GM18507 (cell line): ENCODE data around the gene SCGB1A1.
"Not testable (repeated sequence)": the region's sequence is repeated elsewhere in the genome, so short reads cannot be mapped to it uniquely, and the experiment has no call there.

Experiments used
- DNase-seq: peaks from one replicate; pipeline ENCODE4 v3.0.0; 2011; ENCODE audit warnings: low read depth; ENCODE audit not compliant: insufficient read length; ENCODE audit errors: extremely low spot score
- FAIRE-seq: peaks from 2 replicates; lab custom pipeline; 2011; peaks lifted over from hg19 to GRCh38; lab: Jason Lieb, UNC

SCGB1A1 gene, protein sequence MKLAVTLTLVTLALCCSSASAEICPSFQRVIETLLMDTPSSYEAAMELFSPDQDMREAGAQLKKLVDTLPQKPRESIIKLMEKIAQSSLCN

GRCh38 chr11:62418733-62419132 is at the start of gene SCGB1A1:
SCGB1A1 (plus strand) TSS chr11:62419033; CDS start chr11:62419096, 63 bp downstream.
- DNase-seq (no peak), FAIRE-seq (no peak)

- FAIRE-seq (no peak), DNase-seq (no peak)
These were observed 47.9 kb upstream of the SCGB1A1 start for GRCh38 chr11:62370743-62371440.

DNA sequence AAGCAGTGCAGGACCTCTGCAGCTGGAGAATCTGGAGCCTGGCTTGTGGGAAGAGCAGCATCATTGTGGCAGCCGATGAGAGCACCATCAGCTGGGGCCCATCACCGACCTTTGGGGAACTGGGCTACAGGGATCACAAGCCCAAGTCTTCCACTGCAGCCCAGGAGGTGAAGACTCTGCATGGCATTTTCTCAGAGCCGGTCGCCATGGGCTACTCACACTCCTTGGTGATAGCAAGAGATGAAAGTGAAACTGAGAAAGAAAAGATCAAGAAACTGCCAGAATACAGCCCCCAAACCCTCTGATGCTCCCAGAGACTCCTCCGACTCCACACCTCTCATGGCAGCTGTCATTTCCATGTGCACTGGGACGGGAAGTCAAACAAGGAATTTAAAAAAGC is 46.0 kb upstream of the SCGB1A1 start:
- DNase-seq = no peak
- FAIRE-seq = no peak

DNA sequence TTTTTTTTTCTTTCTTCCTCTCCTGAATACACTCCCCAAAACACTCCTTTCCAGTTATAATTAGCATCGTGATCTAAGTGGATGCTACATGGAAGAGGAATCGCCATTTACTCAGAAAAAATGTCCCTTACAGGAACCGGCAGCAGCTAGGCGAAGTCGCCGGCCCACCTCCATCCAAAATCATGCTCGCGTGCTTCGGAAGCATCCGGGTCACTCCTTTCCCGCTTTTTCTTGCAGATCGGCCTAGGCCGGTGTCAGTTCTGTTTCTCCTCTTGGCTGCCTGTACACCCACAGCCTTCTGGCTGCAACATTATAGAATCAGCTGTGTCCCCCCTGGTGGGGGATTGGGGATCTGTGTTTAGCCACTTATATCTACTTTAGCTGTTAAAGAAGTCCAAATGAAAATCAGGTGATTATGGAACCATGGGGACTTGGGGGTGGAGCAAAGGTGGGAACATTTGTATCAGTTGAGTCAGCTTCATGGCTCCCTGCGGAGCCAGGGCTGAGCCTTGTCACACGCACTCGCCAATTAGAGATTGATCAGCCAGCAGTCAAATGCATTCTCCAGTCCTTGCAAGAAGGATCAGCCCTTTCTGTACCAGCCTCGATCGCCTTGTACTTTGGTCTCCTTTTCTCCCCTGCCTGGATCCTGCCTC is 45.2 kb upstream of the SCGB1A1 start:
- FAIRE-seq (no peak), DNase-seq (no peak)

- no peak for FAIRE-seq
- DNase-seq = no peak
These were observed 44.0 kb upstream of the SCGB1A1 start for GRCh38 chr11:62374801-62375200.

GRCh38 chr11:62378459-62379063 is 40.3 kb upstream of the SCGB1A1 start:
- peak; percentile 61 for FAIRE-seq
- DNase-seq = not testable (repeated sequence)

DNA sequence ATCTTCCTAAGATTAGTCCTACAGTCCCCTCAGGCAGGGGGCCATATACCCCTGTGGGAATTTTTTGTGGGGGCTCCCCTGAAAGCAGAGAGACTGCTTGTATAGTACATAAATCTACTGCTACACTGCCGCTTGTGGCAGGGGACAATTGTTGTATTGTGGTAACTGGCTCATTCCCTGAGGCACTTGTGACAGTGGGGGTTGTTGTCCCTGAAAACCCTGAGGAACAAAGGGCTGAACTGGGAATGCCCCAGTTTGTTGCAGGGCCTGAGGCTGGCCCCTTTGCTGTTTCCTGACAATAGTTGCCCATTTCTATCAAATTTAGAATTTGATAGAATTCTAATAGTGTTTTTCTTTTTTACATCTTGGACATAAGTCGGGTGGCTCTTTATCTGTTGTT is 39.2 kb upstream of the SCGB1A1 start:
- not testable (repeated sequence) for DNase-seq, FAIRE-seq

DNA sequence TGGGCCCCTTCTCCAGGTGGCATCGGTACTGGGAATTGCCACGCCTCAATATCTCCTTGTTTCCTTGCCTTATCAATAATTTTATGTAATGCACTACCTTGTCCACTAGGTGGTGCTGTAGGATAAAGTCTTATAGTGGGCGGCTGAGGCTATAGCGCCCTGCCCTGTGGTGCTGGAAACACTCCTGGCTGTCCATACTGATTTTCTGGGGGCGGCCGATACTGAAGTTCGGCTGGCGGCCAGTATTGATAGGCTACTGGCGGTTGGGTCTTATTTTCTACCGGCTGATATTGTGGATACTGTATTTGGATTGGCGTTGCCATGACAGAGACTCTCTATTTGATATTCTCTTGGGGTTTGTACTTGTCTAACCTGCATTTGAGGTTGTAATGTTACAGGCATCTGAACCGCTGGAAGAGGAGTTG is 38.0 kb upstream of the SCGB1A1 start:
- FAIRE-seq = peak; percentile 64
- not testable (repeated sequence) for DNase-seq

GRCh38 chr11:62383822-62384221 is 35.0 kb upstream of the SCGB1A1 start:
- FAIRE-seq (no peak), DNase-seq (no peak)

DNA sequence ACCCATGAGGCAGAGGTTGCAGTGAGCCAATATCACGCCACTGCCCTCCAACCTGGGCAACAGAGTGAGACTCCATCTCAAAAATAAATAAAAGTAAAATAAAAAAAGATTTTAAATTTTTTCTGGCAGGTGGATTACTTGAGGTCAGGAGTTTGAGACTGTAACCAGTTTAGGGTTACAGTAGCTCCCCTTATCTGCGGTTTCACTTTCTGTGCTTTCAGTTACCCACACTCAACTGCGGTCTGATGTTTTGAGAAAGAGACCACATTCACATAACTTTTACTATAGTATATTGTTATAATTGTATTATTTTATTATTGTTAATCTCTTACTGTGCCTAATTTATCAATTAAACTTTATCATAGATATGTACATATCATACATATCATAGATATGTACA is 32.8 kb upstream of the SCGB1A1 start:
- FAIRE-seq, DNase-seq: not testable (repeated sequence)

DNA sequence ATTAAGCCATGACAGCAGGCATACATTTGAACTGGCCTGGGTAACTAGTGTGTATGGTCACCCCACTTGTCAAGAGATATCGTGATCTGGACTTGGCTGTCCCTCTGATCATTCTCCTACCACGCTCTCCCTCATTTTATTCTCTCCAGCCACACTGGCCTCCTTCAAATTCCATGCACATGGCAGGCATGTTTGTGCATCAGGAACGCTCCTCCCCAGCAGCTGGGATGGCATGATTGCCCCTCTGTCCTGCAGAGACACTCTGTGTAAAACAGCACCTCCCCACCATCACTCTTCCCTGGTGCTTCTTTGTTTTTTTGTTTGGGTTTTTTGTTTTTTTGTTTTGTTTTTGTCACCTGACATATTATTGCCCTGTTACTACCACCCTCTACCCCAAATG is 31.5 kb upstream of the SCGB1A1 start:
- FAIRE-seq (no peak), DNase-seq (no peak)

DNA sequence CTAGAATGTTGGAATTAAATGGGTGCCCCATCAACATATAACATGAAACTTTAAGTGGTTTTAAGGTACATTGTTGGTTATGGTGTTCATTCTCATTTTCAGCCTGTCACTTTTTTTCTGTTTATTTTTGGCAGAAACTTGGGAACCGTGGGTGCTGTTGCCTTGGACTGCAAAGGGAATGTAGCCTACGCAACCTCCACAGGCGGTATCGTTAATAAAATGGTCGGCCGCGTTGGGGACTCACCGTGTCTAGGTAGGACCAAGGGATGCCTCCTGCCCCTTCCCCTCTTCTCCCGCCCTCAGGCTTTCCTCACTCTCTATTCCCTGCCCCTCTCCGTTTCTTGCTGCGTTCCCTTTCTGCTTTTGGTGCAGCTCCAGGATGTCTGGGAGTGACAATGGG is 29.8 kb upstream of the SCGB1A1 start:
- no peak for DNase-seq
- FAIRE-seq = no peak

- FAIRE-seq = no peak
- no peak for DNase-seq
These were observed 28.6 kb upstream of the SCGB1A1 start for GRCh38 chr11:62390237-62390636.

GRCh38 chr11:62390722-62391121 is 28.1 kb upstream of the SCGB1A1 start:
- DNase-seq (no peak), FAIRE-seq (no peak)

GRCh38 chr11:62391642-62392425 is 27.0 kb upstream of the SCGB1A1 start:
- no peak for FAIRE-seq

GRCh38 chr11:62392506-62392905 is 26.3 kb upstream of the SCGB1A1 start:
- no peak for FAIRE-seq
- DNase-seq = no peak

More at GRCh38 chr11:62391642-62392425, 27.0 kb upstream of the SCGB1A1 start:
- no peak for DNase-seq

DNA sequence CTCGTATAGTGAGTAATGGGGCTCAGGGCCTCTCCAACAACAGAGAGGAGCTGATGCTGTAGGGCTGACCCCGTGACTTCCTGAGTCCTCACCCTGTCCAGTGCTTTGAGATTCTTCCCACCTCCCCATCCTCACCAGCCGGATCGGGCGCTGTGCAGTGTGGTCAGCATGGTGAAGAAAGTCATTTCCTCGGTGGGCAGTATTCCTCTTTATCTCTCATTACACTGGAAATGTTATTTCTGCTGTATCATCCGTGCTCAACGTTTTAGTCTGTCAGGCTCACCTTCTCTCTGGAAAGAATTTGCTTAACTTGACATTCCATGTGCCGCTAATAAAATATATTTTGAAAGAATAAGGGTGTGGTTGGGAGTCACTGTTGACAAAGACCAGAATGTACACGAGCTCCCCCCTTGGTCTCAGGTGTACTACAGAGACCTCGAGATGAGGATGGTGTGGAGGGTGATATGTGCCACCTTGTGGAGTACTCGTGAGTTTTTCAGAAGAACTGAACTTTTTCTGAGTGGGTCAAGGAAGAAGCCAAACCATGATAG is 25.7 kb upstream of the SCGB1A1 start:
- peak; percentile 63 for FAIRE-seq
- DNase-seq = no peak

- FAIRE-seq = no peak
- DNase-seq = no peak
These were observed 25.1 kb upstream of the SCGB1A1 start for GRCh38 chr11:62393735-62394134.

DNA sequence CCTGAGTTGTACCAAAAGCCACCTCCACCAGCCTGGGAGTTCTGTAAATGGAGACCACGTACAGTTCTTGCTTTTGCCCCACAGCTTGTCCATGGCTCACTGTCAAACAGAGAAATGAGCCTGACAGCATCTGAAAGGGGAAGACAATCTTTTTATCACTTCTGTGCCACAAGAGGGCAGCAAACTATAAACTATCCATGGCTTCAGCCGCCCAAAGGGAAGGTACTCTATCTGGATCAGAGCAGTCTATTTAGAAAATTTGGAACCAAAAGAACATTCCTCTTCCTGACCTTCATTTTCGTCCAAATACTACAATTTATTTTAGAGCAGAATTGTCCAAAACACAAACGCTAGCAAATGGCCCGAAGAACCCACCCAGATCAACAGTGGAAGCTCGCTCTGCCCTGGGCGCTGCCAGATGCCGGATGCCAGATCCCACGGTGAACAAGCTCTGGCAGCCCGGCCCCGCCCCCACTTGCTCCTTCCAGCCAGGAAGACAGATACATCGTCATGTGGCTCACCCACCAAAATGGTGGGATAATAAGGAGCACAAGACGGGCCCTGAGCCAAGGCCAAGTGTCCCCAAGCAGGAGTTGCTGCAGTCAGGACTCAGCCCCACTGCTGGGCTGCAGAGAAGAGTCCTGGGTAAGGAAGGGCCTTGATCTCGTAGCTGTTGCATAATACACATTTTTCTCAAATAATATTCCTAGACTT is 23.9 kb upstream of the SCGB1A1 start:
- FAIRE-seq = peak; percentile 74

More for the DNA sequence above, 23.9 kb upstream of the SCGB1A1 start:
- DNase-seq = peak; percentile 54
